Lower leg skin (tissue), 4 donors: ENCODE data around the gene HYDIN. TPM values are rescaled to one million over a fixed set of nuclear protein-coding genes. Genes with fewer than 3 reads are reported as not detected.

ENCODE experiments used
- DNase-seq, 2 donors: peaks; one replicate each; pipeline ENCODE4 v3.0.0-alpha.2; 2019; ENCODE audit warnings: low spot score in 2 of 2
- H3K4me3 ChIP-seq: fragments of 200-600 bp; sonication (generic); 2 replicates; pipeline ENCODE4 v1.5.1; 2017; ENCODE audit warnings: mild to moderate bottlenecking, low read depth; ENCODE audit not compliant: poor library complexity, severe bottlenecking
- CTCF ChIP-seq, 3 donors: fragments of 450-650 bp; IDR thresholded peaks; one replicate each; pipeline ENCODE4 v1.5.1; 2016; ENCODE audit warnings: antibody characterized with exemption in 3 of 3, mild to moderate bottlenecking in 3 of 3, moderate library complexity in 2 of 3
- POLR2A ChIP-seq, 2 donors: fragments of 450-650 bp; IDR thresholded peaks; one replicate each; pipeline ENCODE4 v1.6.1; 2016 to 2017; ENCODE audit warnings: antibody characterized with exemption in 2 of 2, mild to moderate bottlenecking in 1 of 2, moderate library complexity in 1 of 2
- WGBS, 2 donors: methylation state at CpG; one replicate each; pipeline ENCODE4 v1.1.5; 2018; 5-methylcytosine and 5-hydroxymethylcytosine counted together
- intact Hi-C: fragments of 100-400 bp; cut with DNase I; formaldehyde crosslinking; loops from one replicate; pipeline ENCODE4 v1.15.0; 2023; ENCODE audit warnings: low total_unique reads
- total RNA-seq, 4 donors: library from RNA; depleted of rRNA; stranded (reverse); fragments of >200 nt; gene quantifications; one replicate each; pipeline ENCODE4 v1.1.0, GENCODE V29; 2016

The HYDIN gene
- total RNA-seq, 4 donors from 2014 or later = 0.15 to 2.3 (median 1.5) TPM; not detected in 1

DNA sequence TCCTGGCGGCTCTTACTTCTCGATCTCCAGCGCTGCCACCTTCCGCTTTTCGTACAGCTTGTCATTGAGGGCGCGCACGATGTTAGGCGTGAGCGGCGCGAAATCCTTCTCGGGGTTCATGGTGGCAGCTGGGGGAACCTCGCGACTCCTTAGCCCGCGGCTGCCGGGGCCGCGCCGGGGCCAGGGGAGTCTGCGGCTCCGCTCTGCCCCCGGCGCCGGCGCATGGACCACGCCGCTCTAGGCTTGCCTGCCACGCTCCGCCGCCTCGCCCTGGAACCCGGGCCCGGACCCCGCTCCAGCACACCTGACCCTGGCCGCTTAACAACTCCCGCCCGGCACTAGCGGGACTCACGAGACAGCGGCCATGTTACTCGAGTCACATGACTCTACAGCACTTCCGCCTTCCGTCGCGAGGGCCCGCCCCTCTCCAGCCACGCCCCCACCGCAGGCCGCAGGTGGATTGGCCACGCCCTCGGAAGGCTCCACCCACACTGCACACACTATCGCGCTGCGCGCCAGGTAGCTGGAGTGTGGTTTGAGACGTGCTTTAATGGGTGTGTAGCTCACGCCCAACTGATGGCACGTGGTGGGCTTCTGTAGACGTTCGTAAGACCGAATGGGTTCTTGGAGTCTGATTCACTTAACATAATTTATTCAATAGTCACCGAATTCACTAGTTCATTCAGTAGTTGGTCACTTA is 429.6 kb downstream of the HYDIN start, which contains the start of gene VAC14:
VAC14 (minus strand) TSS at position 378 of the 700 bp plus-strand sequence; CDS start at position 120, 258 bp downstream.
- H3K4me3 ChIP-seq = peak within 1 kb of the TSS; percentile 87
- WGBS, 2 donors = 1 to 2% methylated on average over 27 to 36 of the region's 64 CpGs
- peak; percentile 91 to 99 for DNase-seq
- intact Hi-C loops = no loop called here
- TF ChIP-seq POLR2A (IDR thresholded peaks at IDR 0.05) = no peak
- TF ChIP-seq CTCF (IDR thresholded peaks at IDR 0.05) = no peak

DNA sequence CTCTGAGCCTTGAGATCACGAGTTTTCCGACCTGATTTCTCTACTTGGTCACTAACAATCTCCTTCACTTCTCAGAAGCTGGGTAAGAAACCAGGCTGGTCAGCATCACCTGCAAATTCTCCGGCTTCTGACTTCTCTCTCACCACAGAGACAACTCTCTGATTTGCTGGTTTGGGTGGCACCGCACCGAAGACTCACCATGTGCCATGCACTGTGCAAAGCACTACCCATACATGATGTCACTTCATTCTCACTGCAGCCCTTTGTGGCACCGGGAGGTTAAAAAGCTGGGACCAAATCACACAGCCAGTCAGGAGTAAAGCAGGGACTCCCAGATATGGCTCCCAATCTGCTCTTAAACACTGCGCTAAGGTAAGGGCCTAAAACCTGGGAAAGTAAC is 430.2 kb downstream of the HYDIN start:
- peak overlapping the region; percentile 87 for H3K4me3 ChIP-seq
- 14 to 19% methylated on average over 7 of the region's 7 CpGs for WGBS, 2 donors
- TF ChIP-seq CTCF (IDR thresholded peaks at IDR 0.05) = no peak
- no peak for TF ChIP-seq POLR2A (IDR thresholded peaks at IDR 0.05)
- intact Hi-C loops = no loop called here
- no peak for DNase-seq

DNA sequence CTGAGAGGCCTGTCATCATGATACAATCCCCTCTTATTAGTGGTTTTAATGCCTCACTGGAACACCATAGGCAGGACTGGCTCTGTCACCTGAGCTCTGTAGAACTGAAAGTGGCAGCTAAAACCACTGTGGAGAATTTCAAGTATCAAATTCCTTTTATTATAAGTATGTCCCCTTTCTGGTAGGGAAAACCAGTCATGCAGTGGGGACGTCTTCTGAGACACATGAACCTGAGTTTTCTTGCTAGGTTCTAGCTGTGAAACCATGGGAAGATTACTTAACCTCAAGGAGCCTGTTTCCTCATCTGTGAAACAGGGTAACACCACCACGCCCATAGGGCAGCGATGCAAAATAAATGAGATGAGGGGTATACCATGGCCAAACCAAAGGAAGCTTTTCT is 434.2 kb downstream of the HYDIN start:
- DNase-seq = no peak
- WGBS, 2 donors = 87 to 90% methylated on average over 3 of the region's 3 CpGs
- H3K4me3 ChIP-seq = no peak overlapping the region
- intact Hi-C loops = no loop called here
- TF ChIP-seq POLR2A (IDR thresholded peaks at IDR 0.05) (no peak), CTCF (IDR thresholded peaks at IDR 0.05) (no peak)

DNA sequence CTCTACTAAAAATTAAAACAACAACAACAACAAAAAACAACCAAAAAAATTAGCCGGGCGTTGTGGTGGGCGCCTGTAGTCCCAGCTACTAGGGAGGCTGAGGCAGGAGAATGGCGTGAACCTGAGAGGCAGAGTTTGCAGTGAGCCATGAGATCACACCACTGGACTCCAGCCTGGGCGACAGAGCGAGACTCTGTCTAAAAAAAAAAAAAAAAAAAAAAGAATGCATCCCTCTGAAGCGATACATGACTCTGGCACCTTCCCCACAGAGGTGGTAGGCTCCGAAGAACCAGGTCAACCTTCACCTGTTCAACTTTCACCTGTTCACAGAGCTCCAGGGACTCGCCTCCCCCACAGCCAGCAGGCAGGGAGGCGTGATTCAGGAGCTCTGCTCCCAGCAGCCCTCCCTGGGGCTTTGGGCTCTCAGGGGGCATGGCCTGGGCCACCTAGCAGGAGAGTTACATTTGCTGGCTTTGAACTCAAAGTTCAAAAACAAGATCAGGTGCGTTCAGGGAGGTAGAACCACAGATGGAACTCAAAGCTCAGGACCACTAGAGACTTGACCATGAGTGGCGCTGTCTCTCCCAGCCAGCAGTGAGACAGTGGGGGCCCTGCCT is 435.1 kb downstream of the HYDIN start:
- intact Hi-C loops = no loop called here
- no peak overlapping the region for H3K4me3 ChIP-seq
- WGBS, 2 donors = 87 to 95% methylated on average over 12 of the region's 12 CpGs
- no peak for DNase-seq
- TF ChIP-seq POLR2A (IDR thresholded peaks at IDR 0.05) = no peak
- TF ChIP-seq CTCF (IDR thresholded peaks at IDR 0.05) = no peak

GRCh38 chr16:70793851-70794502 is 436.5 kb downstream of the HYDIN start:
- no peak for DNase-seq
- intact Hi-C loops = no loop called here
- 84 to 88% methylated on average over 8 of the region's 8 CpGs for WGBS, 2 donors
- no peak for TF ChIP-seq CTCF (IDR thresholded peaks at IDR 0.05)
- TF ChIP-seq POLR2A (IDR thresholded peaks at IDR 0.05) = no peak
- no peak overlapping the region for H3K4me3 ChIP-seq
